ENCODE results near the gene B3GNT9.

DNA sequence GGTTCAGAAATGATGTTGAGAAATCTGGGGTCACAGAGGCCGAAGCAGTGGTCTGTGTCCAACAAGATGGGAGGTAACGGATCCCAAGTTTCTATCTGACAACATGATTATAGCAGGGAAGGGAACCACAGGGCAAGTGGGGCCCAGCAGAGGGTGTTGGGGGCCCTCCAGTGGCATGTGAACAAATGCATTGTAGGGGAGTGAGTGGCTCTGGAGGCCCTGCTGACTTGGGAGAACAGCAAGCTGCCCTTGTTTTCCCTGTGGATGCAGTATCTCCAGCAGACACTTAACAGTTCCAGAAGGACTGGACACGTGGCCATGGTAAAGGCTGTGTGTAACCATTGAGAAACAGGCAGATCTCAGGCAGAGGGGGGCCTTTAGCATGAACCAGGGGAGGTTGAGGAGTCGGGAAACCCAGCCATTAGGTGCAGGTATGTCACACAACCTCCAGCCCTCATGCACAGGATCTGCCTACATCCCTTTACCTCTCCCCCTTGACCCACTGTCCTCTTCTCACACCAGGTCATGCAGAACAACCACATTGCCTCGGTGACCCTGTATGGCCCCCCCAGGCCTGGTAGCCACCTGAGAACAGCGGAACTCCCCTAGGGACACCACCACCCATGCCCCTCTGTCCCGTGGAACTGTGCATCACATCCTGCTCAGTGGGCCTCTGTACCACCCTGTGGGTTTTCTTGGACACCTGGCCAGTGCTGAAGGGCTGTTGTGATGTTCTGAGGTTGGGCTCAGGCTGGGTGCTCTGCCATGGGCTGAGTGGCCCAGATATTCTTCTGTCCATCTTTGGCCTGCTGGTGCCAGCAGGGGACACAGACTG is 4.1 kb downstream of the B3GNT9 start:
- TF ChIP-seq, protein P1, sequence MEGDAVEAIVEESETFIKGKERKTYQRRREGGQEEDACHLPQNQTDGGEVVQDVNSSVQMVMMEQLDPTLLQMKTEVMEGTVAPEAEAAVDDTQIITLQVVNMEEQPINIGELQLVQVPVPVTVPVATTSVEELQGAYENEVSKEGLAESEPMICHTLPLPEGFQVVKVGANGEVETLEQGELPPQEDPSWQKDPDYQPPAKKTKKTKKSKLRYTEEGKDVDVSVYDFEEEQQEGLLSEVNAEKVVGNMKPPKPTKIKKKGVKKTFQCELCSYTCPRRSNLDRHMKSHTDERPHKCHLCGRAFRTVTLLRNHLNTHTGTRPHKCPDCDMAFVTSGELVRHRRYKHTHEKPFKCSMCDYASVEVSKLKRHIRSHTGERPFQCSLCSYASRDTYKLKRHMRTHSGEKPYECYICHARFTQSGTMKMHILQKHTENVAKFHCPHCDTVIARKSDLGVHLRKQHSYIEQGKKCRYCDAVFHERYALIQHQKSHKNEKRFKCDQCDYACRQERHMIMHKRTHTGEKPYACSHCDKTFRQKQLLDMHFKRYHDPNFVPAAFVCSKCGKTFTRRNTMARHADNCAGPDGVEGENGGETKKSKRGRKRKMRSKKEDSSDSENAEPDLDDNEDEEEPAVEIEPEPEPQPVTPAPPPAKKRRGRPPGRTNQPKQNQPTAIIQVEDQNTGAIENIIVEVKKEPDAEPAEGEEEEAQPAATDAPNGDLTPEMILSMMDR (IDR thresholded peaks at IDR 0.05), result no peak
- TF ChIP-seq POLR2A (IDR thresholded peaks at IDR 0.05), result no peak
